Measurements from ENCODE around the gene SLC25A21.

DNA sequence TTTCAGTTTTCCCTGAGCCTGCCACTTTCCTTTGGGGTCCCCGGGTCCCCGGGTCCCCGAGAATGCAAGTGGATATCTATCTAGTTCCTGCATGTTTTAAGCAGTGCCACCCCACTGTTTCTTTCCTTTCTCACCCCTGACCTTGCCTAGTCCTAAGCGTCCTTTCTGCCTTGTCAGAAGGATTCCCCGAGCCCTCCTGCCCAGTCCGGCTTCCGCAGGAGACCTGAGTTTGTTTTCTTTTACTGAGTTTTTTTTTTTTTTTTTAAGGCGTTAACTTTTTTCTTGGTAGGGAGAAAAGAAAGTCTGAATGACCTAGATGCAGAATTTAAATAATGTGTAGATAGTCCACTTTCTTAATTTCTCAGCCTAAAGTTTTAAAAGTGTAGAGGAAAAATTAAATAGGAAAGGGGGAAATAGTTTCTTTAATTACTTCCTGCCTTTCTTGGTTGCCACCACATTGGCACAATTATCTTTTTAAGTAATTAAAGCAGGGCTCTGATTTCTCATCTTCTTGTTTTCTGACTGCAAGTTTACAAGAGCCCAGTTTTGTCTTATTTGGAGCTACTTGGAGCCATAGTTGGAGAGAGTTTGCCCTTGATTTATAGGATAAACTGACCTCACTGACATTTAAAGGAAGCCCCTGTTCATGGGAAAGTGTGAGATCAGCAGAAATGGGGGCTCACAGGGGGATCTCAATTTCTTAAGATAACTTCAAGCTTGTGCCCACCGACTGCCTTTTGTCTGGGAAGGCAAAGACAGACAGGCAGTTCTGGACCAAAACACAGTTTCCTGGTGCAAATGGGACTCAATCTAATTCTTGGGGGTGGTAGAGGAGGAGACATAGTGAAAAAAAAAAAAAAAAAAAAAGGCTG is 507.8 kb downstream of the SLC25A21 start:
- TF ChIP-seq POLR2AphosphoS5 (IDR thresholded peaks at IDR 0.05): no peak
- TF ChIP-seq, protein P1, sequence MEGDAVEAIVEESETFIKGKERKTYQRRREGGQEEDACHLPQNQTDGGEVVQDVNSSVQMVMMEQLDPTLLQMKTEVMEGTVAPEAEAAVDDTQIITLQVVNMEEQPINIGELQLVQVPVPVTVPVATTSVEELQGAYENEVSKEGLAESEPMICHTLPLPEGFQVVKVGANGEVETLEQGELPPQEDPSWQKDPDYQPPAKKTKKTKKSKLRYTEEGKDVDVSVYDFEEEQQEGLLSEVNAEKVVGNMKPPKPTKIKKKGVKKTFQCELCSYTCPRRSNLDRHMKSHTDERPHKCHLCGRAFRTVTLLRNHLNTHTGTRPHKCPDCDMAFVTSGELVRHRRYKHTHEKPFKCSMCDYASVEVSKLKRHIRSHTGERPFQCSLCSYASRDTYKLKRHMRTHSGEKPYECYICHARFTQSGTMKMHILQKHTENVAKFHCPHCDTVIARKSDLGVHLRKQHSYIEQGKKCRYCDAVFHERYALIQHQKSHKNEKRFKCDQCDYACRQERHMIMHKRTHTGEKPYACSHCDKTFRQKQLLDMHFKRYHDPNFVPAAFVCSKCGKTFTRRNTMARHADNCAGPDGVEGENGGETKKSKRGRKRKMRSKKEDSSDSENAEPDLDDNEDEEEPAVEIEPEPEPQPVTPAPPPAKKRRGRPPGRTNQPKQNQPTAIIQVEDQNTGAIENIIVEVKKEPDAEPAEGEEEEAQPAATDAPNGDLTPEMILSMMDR (IDR thresholded peaks at IDR 0.05): no peak

Measured in stomach (tissue), 4 donors.